Stimulated activated naive CD4-positive, alpha-beta T cell treated with Interleukin-2 at 50 U/mL for 16 hours (primary cell): ENCODE measurements around the gene VRK3.

ENCODE experiments used
- DNase-seq: peaks from one replicate; lab custom pipeline; 2025; lab: John Stamatoyannopoulos, UW

VRK3 gene

DNA sequence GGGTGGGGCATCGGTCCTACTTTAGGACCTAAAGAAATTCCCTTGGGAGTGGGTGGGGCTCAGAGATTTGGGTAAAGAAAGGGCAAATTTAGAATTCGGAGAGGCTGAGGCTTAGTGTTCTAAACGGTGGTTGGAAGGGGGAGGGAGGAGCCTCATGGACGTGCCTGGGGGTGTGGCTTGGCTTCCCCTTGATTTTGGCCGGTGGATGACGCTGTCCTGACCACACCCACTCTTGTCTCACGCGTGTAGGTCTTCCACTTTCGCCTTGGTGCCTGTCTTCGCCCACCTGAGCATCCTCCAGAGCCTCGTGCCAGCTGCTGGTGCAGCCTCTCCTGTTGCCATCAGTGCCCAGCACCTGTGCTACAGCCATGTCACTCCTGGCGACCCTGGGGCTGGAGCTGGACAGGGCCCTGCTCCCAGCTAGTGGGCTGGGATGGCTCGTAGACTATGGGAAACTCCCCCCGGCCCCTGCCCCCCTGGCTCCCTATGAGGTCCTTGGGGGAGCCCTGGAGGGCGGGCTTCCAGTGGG, 94.6 kb downstream of the VRK3 start:
- DNase-seq: no peak

DNA sequence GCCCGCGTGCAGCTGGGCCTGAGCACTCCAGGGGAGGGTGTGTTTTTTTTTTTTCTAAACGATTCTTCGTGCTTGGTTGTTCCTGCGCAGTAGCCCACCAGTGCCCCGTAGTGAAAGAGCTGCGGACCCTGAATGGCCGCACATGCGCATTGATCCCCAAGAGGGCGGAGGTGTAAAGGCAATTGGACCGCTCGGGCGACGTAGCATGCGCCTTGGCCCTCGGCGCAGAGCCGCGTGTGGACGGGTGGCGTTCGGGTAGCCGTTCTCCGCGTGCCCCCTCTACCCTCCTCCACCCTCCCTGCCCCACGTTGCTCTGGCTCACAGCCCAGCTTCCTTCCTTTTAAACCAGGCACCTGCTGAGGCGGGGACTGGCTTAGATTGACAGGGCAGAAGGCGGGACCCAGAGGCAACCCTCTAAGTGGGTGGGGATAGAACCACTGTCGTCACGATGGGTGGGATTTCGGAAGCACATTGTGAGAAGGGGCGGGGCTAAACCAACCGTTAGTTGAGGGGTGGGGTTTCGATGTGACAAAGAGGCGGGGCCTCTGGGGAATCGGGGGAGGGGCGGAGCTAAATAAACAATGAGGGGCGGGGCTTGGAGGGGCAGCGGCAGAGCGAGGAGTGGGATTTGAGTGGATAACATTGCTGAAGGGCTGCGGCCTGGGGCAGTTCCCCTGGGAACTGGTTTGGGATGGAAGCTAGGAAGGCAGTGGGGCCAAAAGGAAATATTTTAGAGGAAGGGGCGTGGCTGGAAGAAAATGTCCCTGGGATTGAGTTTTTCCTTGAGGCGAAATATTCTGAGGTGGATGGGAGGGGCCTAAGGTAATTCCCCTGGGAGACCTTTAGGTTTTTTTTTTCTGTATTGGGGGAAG, 95.3 kb downstream of the VRK3 start:
- peak; percentile 89 for DNase-seq

DNA sequence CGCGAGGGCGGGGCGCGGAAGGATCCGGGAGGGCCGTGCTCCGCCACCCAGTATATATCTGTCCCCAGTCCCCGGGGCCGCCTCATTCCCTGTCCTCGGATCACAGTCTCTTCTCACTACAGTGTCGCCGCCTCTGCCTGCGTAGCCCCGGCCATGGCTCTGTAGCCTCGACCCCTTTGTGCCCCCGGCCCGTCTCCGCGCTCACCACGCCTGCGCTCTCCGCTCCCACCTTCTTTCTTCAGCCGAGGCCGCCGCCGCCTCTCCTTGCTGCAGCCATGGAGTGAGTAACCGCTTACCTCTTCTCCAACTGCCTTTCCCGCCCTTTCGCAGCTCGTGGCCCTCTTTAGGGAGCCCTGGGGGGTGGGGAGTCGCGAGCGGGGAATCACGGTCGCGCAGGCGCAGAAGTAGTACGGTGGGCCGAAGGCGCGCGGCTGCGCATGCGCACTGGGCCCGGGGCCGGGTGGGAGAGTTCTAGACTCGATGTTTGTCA, 96.0 kb downstream of the VRK3 start, which contains the start of the genes ATF5 and NUP62:
Gene ATF5 (plus strand): TSS at position 85 of the 490 bp plus-strand sequence. CDS start 1,646 bp downstream, outside the sequence.
Gene NUP62 (minus strand): TSS at position 384 of the 490 bp plus-strand sequence. CDS start 19,697 bp downstream, outside the sequence.
- DNase-seq: peak; percentile 86

DNA sequence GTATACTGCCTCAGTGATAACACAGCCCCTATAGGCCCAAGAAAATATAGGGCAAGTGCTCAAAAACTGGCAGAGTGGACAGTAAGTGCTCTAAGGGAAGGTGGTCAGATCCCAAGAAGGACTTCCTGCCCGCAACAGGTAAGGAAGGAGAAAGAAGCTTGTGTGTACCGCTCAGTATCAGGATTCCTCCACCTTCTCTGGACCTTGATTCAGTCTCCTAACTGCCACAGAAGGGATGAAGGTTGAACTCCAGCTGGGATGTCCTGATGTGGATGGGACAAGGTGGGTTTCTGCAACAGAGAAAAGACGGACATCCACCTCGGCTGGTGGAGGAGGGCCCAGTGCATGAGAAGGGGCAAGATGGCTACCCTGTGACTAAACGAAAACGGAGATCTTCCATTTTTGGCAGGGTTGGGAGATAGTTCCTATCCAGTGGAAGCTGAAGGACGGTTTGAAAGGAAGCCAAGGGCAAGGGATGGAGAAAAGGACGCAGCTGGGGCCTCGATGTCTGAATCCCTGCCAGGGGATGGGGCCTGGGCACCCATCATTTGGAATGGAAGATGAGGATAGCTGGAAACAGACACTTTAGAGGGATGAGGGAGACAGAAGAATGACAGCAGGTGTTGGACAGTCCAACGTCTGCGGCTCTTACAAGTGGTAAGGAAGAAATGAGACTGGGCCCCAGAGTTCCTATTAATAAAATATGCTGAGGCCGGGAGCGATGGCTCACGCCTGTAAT, 97.5 kb downstream of the VRK3 start:
- DNase-seq: no peak

DNA sequence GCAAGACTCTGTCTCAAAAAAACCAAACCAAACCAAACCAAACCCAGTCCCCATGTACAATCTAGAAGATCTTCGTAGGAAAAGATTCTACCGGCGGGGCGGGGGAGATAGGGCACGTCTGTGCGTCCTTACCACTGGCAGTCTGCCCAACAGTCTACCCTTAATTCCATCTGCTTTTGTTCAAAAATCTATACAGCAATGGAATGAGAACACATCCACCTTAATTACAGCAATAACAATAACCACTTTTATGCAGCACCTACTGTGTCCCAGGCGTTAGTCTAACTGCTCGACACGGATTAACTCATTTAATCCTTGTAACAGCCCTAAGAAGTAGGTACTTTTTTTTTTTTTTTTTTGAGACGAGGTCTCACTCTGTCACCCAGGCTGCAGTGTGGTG, 98.7 kb downstream of the VRK3 start:
- no peak for DNase-seq
